Measurements from ENCODE around the gene SORL1.

SORL1 gene

DNA sequence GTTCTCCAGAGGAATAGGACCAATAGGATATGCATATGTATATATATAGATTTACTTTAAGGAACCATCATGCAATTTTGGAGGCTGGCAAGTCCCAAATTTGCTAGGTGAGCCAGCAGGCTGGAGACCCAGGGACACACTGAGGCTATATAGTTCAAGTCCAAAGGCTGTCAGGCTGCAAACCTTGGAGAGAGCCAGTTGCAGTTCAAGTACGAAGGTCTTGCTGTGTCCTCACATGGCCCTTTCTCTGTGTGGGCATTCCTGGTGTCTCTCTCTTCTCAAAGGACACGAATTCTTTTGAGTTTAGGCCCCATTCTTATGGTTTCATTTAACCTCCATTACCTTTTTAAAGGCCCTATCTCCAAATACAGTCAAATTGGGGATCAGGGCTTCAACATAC, 135.1 kb downstream of the SORL1 start:
- DNase-seq (no peak), ATAC-seq (no peak)

DNA sequence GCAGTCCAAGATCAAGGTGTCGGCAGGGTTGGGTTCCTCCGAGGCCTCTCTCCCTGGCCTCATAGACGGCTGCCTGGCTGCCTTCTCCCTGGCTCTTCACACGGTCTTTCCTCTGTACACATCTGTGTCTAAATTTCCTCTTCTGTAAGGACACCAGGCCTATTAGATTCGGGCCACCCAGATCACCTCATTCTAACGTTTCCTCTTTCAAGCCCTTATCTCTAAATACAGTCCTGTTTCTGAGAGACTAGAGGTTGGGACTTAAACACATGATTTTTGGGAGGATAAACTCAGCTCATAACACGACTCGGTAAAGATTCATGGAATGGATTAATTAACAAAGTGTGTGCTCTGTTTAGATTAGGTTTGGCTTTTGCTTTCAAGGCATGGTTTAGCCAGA, 136.6 kb downstream of the SORL1 start:
- DNase-seq (no peak), ATAC-seq (no peak)

DNA sequence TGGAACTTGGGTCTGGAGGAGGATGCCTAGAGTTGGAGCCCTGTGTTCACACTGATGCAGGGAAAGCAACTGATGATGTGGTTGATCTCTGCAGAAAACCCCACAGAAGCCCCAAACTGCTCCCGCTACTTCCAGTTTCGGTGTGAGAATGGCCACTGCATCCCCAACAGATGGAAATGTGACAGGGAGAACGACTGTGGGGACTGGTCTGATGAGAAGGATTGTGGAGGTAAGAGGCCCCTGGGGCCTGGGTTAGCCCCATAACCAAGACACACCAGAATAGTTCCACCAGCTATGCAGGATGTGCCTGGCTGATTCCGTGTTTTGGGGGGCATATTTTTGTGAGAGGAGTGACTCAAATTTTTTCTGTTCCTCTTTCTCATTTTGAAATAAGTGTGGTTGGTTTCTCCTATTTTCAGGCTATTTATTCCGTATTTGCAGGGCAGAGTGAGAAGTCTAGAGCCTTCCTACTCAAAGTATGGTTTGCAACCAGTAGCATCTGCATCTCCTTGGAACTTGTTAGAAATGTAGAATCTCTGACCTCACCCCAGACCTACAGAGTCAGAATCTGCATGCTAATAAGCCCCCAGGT, 137.9 kb downstream of the SORL1 start:
- ATAC-seq, result peak; percentile 87
- peak; percentile 31 for DNase-seq

DNA sequence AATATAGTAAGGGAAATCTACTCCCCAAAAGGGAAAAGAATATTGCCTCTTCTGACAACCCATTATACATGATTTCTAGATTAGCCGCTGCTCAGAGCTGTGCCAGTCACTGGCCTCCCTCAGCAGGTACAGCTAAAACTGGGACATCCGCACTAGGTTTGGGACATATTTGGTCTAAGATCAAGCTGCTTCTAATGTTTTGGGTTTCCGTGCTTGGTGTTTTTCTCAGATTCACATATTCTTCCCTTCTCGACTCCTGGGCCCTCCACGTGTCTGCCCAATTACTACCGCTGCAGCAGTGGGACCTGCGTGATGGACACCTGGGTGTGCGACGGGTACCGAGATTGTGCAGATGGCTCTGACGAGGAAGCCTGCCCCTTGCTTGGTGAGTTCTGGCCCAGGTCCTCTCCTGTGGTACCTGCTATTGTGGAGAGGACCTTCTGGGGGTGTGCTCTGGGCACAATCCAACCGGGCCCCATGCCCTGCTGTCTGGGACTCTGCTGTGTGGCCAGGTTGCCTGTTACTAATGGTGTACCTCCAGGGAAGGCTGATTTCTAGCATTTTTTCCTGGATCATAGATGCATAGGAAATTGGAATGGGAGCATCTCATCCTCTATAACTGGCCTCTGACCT, 138.8 kb downstream of the SORL1 start:
- ATAC-seq, result no peak

DNA sequence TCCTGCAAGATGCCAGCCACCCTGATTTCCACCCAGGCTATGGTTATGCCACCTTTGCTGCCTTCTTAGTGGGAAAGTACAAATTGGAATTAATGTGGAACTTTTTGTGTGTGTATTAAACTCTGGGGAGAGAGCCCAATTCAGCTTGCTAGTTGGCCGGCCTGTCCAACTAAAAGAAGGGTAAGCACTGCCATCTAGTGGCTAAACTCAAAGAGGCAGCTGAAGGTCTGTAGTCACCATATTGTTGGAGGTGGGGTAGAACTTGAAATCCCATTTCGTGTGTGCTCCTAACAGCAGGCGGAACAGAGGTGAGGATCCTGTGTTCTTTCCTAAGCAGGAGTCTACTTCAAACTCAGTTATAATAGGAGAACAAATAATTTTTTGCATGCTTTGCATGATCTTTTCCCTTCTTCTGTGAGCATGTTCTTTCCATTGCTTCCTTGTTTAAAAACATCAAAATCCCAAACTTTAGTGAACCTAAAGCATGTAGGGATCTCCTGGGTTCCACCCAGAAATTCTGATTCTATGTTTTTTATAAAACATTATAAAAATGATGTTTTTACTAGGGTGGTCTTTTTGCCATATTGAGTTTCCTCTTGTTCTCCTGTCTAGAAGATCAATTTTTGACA, 139.4 kb downstream of the SORL1 start:
- ATAC-seq (no peak), DNase-seq (peak; percentile 76)

More for the DNA sequence above, 138.8 kb downstream of the SORL1 start:
- no peak for DNase-seq

DNA sequence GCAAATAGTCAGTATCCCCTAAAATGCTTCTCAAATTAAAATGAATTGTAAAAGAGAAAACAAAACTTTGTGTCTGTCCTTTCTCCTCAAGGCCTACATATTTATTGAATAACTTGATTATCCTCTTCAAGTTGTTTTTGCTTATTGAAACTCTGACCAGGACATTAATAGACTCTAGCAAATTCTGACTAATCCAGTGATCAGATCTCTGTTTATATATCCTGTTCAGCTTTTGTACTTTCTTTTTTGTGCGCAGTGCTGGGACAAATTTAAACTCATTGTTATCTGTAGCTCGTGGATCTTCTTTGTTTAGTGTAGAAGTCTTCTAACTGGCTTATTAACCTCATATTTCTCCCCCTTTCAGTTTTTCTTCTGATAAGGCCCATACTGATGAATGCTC, 140.6 kb downstream of the SORL1 start:
- no peak for DNase-seq
- ATAC-seq, result no peak

DNA sequence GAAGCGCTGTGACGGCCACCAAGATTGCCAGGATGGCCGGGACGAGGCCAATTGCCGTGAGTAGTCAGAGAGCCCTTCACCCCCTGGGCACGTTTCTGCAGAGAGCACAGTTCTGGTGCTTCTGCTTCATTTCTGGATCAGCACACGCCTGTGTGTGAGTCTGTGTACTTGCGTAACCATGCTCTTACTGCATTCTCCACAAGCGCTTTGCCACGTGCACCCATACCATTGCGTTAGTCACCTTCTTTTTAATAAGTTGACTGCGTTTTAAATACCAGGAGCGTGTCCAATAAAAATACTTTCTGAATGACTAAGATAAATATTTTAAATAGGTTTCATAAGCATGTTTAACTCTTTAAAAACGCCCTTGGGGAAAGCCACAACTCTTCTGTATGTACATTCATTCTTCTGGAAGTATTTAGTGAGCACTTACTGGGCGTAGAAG, 143.6 kb downstream of the SORL1 start:
- ATAC-seq (no peak), DNase-seq (no peak)

DNA sequence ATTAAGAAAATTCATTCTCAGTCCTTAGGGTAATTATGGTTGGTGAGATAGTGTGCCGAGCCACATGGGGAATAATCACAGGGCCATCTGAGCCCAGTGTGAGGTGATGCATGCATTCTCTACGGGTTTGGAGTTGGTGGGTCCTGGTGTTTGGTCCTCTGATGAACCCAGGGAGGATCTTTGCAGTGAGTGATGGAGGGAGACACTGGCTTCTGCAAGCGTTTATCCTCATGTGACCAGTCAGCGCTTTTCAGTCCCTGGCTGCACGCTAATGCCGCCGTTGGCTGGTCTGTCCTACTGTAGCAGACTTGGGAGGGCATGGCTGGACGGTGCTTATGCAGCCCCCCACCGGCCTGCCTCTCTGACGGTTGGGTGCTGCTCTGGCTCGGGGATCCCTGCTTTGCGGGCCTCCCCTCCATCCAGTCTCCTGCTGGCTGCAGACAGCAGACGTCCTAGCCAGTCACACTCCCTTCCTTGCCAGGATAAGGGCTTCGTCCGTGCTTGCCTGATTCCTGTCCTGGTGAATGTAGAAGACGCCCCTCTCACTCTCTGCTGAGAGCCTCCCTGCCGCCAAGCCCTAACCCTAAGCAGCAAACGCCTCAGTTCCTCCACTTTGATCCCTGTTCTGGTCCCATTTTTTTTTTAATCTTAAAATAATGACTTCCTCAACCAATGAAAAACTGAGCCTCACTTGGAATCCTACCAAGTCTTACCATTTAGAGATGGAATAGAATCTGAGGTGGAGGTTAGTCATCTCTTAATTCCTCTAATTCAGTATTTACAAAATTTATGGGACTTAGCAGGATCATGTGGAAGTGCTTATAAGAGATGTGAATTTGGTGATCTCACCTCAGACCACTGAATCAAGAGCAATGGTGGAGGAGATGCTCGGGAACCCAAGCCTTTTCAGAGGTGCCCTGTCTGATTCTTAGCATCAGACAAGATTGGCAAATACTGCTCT, 144.4 kb downstream of the SORL1 start:
- ATAC-seq, result no peak
- DNase-seq, result no peak

DNA sequence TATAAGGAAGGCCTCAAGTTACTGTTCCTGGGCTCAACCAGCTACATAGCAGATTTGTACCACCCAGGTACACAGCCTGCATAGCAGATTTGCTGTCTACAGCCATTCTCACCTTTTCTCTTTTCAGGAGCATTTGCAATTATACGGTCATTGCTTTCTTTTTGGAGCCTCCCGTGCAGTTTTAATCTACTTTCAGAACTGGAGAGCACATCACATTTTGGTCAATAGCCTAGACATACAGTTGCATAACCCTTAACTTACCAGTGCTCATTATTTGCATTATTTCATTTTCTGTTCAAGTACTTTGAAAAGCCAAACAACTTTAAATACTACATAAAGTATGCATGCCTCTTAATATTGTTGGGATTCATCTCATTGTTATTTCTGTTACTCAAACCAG, 151.2 kb downstream of the SORL1 start:
- no peak for ATAC-seq
- DNase-seq, result no peak

DNA sequence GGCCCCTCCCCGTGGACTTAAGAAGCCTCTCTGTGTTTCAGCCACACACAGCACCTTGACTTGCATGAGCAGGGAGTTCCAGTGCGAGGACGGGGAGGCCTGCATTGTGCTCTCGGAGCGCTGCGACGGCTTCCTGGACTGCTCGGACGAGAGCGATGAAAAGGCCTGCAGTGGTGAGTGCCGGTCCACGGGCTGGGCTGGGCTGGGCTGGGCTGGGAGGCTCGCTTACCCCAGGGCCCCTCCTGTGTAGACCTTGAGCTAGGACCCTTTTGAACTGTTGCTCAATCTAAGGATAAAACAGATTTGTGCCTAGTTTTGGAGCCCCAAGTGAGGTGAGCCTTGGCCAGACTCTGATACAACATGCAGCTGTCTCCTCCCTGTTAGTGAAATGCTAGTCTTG, 152.0 kb downstream of the SORL1 start:
- ATAC-seq, result no peak
- DNase-seq, result no peak

DNA sequence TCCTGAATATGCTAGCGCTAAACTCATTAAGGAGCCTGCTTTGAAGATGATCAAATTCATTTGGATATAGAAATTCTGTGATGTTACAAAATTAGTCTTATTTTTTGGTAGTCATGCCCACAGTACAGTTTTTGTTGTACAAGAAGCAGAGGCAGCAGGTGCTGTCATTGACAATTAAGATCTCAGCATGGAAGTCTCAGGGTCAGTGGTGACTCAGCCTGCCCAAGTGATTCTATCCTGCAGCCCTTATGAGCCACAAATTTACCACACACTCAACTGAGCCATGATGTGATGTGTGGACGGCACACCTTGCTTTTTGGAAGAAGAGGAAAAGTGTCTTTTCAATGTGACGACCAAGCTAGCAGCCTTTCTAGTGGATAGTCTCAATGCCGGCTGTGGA, 154.2 kb downstream of the SORL1 start:
- ATAC-seq, result no peak

DNA sequence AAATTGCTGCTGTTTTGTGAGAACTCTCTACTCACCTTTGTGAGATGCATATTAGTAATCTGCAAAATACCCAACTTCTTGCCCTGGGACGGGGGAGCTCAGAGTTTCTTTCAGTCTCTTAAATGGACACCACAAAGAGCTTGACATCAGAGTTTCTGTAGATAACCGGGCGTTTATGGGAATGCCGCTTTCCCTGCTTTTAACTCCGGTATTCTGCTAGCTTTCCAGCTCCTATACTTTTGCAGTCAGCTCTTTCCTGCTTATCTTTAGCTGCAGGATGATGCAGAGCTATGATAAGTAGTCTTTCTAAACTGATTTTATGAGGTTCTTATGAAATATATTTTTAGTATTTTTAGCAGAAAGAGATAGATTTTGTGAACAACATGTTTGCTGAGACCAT, 155.2 kb downstream of the SORL1 start:
- no peak for ATAC-seq
- no peak for DNase-seq

More for the DNA sequence above, 154.2 kb downstream of the SORL1 start:
- DNase-seq, result no peak

DNA sequence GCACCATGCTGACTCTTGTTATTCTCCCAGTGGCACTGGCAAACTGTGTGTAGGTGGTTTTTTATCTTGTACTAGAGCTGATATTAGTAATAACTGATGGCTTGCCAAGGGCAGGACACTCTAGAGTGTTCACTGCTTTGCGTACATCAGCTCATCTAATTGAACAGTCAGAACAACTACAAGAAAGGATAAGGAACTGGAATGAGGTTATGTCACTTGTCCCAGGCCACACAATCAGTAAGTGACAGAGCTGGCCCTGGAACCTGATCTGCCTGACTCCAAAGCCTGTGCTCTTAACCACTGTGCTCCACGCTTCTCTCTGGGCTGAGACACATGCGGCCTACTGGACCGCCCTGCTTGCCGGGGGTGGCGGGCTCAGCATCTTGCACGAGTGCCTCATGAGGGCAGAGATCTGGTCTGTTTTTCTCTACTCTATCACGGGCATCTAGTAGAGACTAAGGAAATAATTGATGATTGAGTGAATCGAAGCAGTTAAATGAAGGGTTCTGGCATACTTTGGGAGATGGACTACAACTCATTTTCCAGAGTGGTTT, 156.5 kb downstream of the SORL1 start:
- ATAC-seq, result no peak

DNA sequence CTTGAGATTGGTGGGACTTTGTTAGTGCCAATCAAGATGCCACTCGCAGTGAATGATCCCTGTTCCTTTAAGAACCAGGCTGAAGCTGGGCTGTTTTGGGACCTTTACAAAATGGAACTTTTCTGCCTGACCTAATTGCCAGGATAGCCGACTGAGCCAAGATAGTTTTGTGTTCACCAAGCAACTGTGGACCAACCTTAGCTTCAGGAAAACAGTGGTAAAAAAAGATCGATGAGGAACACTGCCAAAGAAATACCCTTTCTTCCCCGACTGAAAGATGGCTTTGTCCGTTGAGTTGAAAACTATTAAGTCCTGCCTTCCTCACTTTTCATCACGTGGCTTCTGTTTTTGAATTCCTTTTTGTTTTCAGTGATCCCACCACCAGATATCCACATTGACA, 158.6 kb downstream of the SORL1 start:
- DNase-seq (no peak), ATAC-seq (no peak)

More for the DNA sequence above, 156.5 kb downstream of the SORL1 start:
- DNase-seq, result no peak

DNA sequence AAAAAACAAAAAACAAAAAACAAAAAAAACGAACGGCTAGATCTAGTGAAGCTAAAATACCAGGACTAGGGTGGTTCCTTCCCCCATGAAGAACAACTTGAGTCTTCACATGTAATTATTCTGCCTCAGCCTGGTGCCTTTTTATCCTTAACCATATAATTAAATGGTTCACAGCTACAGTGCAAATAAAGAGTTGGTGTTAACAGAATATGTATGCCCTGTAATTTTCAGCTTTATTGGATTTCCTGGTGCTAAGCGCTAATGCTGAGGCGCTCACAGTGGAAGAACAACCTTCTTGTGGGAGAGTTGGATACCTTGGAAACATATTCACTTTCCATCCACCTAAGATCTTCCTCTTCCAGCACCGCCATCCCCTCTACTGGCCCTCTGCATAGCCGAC, 159.1 kb downstream of the SORL1 start:
- DNase-seq, result no peak

DNA sequence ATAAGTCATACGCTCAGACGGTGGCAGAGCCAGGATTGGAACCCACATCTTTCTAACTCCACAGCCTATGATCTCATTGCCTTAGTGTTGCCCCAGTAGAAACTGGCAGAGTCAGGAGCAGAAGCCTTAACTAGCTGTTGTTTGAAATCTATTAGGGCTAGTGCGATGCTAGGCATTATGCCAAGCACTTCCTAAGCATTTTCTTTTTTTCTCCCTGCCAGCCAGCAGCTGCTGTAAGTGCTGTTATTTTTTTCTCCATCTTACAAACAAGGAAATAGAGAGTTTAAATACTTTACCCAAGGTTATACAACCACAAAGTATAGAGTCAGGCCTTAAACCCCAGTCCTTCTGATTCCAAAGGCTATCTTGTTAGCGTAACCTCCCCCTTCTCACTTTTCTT, 161.6 kb downstream of the SORL1 start:
- DNase-seq, result no peak
- no peak for ATAC-seq

More for the DNA sequence above, 159.1 kb downstream of the SORL1 start:
- no peak for ATAC-seq

DNA sequence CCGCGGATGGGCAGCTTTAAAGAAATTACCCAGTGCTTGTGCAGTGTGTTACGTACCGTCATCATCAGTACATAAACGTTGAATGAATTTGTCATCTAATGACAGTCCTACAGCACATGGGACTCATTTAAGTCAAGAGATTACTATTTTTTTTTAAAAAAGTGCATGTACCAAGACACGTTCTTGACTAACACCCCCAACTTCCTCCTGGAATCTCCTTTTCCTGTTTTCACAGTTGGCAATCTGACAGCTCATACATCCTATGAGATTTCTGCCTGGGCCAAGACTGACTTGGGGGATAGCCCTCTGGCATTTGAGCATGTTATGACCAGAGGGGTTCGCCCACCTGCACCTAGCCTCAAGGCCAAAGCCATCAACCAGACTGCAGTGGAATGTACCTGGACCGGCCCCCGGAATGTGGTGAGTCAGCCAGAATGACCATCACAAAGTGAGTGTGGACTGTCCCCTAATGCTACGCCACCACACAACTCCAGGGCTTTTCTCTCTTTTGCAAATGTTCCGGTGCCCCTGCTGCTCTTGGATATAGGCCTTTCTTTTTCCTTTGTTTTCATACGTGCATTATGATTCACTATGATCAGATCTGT, 162.6 kb downstream of the SORL1 start:
- ATAC-seq (no peak), DNase-seq (no peak)

DNA sequence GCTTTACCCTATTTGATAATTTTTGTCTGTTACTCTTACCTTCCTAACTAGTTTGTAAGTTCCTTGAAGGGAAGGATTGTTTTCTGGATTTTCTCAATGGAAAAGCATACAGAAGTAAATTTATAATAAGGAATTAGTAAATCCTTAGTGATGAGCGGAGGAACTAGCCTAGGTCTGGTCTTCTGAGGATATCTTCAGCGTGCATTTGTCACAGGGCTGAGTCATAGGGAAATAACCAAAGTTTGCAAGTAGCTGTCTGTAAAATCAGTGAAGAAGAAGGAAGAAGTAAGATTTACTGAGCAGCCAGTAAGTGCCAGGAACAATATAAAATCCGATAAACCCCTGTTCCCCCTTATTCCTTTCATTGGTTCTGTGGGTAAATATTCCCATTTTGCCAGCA, 163.4 kb downstream of the SORL1 start:
- ATAC-seq, result no peak
- no peak for DNase-seq

DNA sequence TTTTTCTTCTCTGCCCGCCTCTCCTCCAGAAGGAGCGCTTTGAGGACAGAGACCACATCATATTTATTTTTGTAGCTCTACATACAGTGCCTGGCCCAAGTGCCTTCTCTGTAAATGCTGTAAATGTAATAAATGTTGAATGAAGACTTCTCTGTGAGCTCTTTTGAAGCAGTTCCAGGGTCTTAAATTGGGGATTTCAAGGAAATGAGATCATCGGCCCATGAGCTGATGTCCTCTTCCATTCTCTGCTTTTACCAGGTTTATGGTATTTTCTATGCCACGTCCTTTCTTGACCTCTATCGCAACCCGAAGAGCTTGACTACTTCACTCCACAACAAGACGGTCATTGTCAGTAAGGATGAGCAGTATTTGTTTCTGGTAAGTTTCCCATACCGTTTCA, 166.4 kb downstream of the SORL1 start:
- no peak for ATAC-seq

DNA sequence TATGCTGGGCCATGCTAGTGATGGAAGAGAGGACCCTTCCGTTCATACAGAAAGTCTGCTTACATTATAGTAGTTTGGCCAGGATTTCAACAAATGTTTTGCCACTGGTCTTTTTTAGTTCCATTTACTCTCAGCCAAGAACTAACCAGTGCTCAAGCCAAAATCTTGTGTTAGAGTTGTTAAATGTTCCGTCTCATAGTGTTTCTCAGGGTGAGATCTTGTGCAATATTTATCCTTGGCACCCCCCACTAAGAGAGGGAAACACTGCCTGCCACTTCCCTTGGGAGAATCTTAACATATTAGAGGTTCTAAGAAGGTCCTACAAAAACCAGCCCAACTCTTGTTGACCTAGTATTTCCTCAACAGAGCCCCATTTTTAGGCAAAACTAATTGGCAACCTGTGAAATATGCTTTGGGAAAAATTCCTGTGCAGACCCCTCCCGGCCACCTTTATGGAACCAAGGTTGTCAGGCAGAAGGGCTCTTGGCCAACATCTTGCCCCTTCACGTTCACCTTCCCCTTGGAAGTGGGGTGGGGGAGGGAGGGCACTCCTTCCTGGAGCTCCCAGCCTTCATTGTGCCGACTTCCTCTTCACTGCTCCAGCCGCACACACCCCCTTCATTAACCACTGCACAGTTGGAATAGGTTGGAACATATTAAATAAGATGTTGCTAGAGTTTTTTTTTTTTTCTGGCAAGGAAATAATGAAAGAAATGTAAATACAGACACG, 173.8 kb downstream of the SORL1 start:
- ATAC-seq, result no peak
- DNase-seq, result no peak

More for the DNA sequence above, 166.4 kb downstream of the SORL1 start:
- DNase-seq, result no peak

DNA sequence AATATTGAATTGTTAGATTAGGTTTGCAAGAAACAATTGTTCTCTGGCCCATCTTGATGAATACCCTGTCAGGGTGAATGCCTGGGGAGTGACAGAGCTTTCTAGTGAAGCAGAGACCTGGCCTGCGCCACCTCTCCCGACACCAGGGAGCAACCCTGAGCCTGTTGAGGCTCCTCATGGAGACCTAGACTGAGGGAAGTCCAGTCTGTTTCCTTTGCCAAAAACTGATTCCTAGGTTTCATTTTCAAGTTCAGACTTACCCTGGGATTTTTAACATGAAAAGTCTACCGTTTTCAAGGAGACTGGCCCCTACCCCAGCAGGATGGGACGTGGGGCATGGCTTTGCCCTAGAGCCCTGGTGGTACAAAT, 174.4 kb downstream of the SORL1 start:
- DNase-seq, result no peak
- no peak for ATAC-seq

Measured in stimulated activated naive CD8-positive, alpha-beta T cell treated with anti-CD3 and anti-CD28 coated beads, Interleukin-15, Interleukin-2, amounts not matched to agents 100 U/mL and 50 U/mL, for 24 hours (primary cell).